Hepatocyte (in vitro differentiated cells): Measurements from ENCODE around the gene TMEM200B. TPM values are rescaled to one million over a fixed set of nuclear protein-coding genes. Genes with fewer than 3 reads are reported as not detected.
A peak's percentile ranks its signal among the peaks of the same experiment; 100 is the strongest.
"Not testable (repeated sequence)": the region's sequence is repeated elsewhere in the genome, so short reads cannot be mapped to it uniquely, and the experiment has no call there.

Experiments used
- DNase-seq: peaks from one replicate; pipeline ENCODE4 v3.0.0-alpha.2; 2016; ENCODE audit warnings: low spot score
- H2AFZ ChIP-seq: fragments of 200-600 bp; sonication (generic); 2 replicates; pipeline ENCODE4 v1.6.0; 2016; ENCODE audit warnings: antibody characterized with exemption, mild to moderate bottlenecking
- H3K27ac ChIP-seq: fragments of 200-600 bp; sonication (generic); 2 replicates; pipeline ENCODE4 v1.5.1; 2016; ENCODE audit warnings: mild to moderate bottlenecking
- H3K27me3 ChIP-seq: fragments of 200-600 bp; sonication (generic); 2 replicates; pipeline ENCODE4 v1.6.1; 2016
- H3K36me3 ChIP-seq: fragments of 200-600 bp; sonication (generic); replicated peaks from 2 replicates; pipeline ENCODE4 v1.5.1; 2016; ENCODE audit warnings: low read depth; ENCODE audit not compliant: insufficient read depth
- H3K4me1 ChIP-seq: fragments of 200-600 bp; sonication (generic); 2 replicates; pipeline ENCODE4 v1.5.1; 2016; ENCODE audit warnings: mild to moderate bottlenecking, moderate library complexity; ENCODE audit not compliant: insufficient read depth
- H3K4me2 ChIP-seq: fragments of 200-600 bp; sonication (generic); 2 replicates; pipeline ENCODE4 v1.6.0; 2016
- H3K4me3 ChIP-seq: fragments of 200-600 bp; sonication (generic); 2 replicates; pipeline ENCODE4 v1.5.1; 2016; ENCODE audit warnings: mild to moderate bottlenecking
- H3K79me2 ChIP-seq: fragments of 200-600 bp; sonication (generic); 2 replicates; pipeline ENCODE4 v1.6.0; 2017; ENCODE audit warnings: mild to moderate bottlenecking
- H3K9me2 ChIP-seq: fragments of 200-600 bp; sonication (generic); replicated peaks from 2 replicates; pipeline ENCODE4 v1.6.0; 2017; ENCODE audit warnings: mild to moderate bottlenecking; ENCODE audit not compliant: insufficient read depth
- H3K9me3 ChIP-seq: fragments of 200-600 bp; sonication (generic); 2 replicates; pipeline ENCODE4 v1.5.1; 2016; ENCODE audit warnings: low read depth, mild to moderate bottlenecking
- H4K20me1 ChIP-seq: fragments of 200-600 bp; sonication (generic); 2 replicates; pipeline ENCODE4 v1.6.0; 2016; ENCODE audit warnings: mild to moderate bottlenecking; ENCODE audit not compliant: insufficient read depth, poor library complexity, severe bottlenecking
- EZH2 ChIP-seq: fragments of 200-600 bp; sonication (generic); IDR thresholded peaks from 2 replicates; pipeline ENCODE4 v1.6.1; 2016; ENCODE audit warnings: antibody characterized with exemption, mild to moderate bottlenecking, borderline replicate concordance
- EZH2phosphoT487 ChIP-seq: fragments of 200-600 bp; sonication (generic); IDR thresholded peaks from one replicate; pipeline ENCODE4 v1.6.1; 2018; ENCODE audit warnings: antibody characterized with exemption, mild to moderate bottlenecking, low read depth, moderate library complexity; ENCODE audit not compliant: unreplicated experiment, severe bottlenecking
- WGBS: methylation state at CpG from one replicate; pipeline ENCODE4 v1.1.6; 2016; ENCODE audit warnings: low lambda C conversion rate; ENCODE audit errors: missing lambda C conversion rate; 5-methylcytosine and 5-hydroxymethylcytosine counted together
- polyA plus RNA-seq: library from polyadenylated mRNA; unstranded; fragments of >200 nt; fragmentation: Nextera tagmentation; extraction: Ambion mirVana; gene quantifications from 2 replicates; pipeline ENCODE4 v1.2.1, GENCODE V29; 2016
- total RNA-seq: library from RNA; depleted of rRNA; stranded (reverse); fragments of >200 nt; gene quantifications from 2 replicates; pipeline ENCODE4 v1.2.3, GENCODE V29; 2014
- TF ChIP-seq, protein P1 (sequence below): fragments of 200-600 bp; sonication (generic); IDR thresholded peaks from 2 replicates; pipeline ENCODE4 v1.5.1; 2016; ENCODE audit warnings: antibody characterized with exemption, mild to moderate bottlenecking; ENCODE audit not compliant: poor library complexity

The TMEM200B gene
- total and polyA plus RNA-seq, 2 experiments from 2014 or later, result 10.7 to 11.0 TPM

DNA sequence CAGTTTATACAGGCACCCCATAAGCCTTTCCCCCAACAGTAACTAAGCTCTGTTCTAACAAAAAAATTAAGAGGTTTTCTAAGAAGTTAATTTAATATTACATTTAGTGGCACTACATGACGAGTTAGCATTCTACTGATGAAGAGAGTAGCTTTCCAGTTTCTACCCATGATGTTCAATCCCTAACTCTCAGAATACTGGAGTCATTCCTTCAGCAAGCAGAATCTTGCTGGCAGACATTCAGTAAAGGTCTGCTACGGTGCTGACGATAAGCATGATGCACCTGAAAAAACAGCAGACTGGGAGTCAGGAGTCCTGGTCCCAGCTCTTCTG lies 33.5 kb upstream of the TMEM200B start:
- no peak for TF ChIP-seq EZH2phosphoT487
- no peak for TF ChIP-seq EZH2
- TF ChIP-seq, protein P1, sequence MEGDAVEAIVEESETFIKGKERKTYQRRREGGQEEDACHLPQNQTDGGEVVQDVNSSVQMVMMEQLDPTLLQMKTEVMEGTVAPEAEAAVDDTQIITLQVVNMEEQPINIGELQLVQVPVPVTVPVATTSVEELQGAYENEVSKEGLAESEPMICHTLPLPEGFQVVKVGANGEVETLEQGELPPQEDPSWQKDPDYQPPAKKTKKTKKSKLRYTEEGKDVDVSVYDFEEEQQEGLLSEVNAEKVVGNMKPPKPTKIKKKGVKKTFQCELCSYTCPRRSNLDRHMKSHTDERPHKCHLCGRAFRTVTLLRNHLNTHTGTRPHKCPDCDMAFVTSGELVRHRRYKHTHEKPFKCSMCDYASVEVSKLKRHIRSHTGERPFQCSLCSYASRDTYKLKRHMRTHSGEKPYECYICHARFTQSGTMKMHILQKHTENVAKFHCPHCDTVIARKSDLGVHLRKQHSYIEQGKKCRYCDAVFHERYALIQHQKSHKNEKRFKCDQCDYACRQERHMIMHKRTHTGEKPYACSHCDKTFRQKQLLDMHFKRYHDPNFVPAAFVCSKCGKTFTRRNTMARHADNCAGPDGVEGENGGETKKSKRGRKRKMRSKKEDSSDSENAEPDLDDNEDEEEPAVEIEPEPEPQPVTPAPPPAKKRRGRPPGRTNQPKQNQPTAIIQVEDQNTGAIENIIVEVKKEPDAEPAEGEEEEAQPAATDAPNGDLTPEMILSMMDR, result no peak
- peaks cover 9% of the 10 kb centered on the region for H3K36me3 ChIP-seq
- no peaks in the 10 kb centered on the region for H3K9me3 ChIP-seq
- no peaks in the 10 kb centered on the region for H3K27me3 ChIP-seq
- DNase-seq, result no peak
- no peaks in the 10 kb centered on the region for H3K9me2 ChIP-seq
- H4K20me1 ChIP-seq, result peaks cover 28% of the 10 kb centered on the region
- no peak overlapping the region for H3K4me3 ChIP-seq
- peaks cover 84% of the 10 kb centered on the region for H3K79me2 ChIP-seq
- peak overlapping the region; percentile 42 for H3K4me2 ChIP-seq
- H3K4me1 ChIP-seq, result peaks cover 33% of the 10 kb centered on the region
- peak overlapping the region; percentile 94 for H3K27ac ChIP-seq
- 26% methylated on average over 3 of the region's 3 CpGs for WGBS
- no peak overlapping the region for H2AFZ ChIP-seq

DNA sequence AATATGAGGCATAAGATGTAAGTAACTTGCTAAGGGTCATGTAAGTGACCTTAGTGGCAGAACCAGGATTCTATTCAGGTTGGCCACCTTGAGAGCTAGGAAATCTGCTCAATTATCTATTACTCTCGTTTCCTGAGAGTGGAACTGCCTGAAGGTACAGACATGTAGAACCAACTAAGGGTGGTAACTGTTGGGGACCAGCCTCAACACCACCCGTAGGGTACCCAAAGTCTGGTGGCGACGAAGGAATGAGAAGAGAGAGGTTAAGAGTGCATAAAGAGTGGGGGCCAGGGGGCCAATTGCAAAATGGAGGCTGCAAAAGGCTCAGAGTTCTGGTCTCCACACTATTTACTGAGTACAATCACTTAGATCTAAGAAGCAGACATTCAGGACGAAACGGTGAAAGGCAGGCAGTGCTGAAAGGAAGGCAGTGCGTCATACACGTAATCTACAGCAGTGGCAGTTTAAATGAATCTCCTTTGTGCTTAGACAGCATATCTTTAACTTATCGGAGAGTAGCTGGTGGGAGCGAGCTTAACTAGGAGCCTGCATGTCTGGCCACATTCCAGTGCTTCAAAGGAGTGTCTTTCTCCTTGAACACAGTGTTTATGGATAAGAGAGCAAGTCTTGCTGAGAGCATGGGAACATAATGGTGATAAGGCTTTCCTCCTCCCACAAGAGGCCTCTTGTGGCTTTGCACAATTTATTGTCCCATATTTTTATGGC lies 33.0 kb upstream of the TMEM200B start:
- Histone ChIP-seq H3K4me1 (peaks cover 28% of the 10 kb centered on the region), H3K36me3 (peaks cover 14% of the 10 kb centered on the region), H3K4me2 (peak overlapping the region; percentile 62), H3K9me3 (no peaks in the 10 kb centered on the region), H3K9me2 (no peaks in the 10 kb centered on the region), H3K27ac (peak overlapping the region; percentile 94), H2AFZ (no peak overlapping the region), H3K4me3 (no peak overlapping the region), H4K20me1 (peaks cover 23% of the 10 kb centered on the region), H3K27me3 (no peaks in the 10 kb centered on the region), H3K79me2 (peaks cover 84% of the 10 kb centered on the region)
- peak; percentile 87 for DNase-seq
- WGBS, result 7% methylated on average over 10 of the region's 10 CpGs
- no peak for TF ChIP-seq EZH2phosphoT487
- TF ChIP-seq, protein P1, result no peak
- TF ChIP-seq EZH2, result no peak

DNA sequence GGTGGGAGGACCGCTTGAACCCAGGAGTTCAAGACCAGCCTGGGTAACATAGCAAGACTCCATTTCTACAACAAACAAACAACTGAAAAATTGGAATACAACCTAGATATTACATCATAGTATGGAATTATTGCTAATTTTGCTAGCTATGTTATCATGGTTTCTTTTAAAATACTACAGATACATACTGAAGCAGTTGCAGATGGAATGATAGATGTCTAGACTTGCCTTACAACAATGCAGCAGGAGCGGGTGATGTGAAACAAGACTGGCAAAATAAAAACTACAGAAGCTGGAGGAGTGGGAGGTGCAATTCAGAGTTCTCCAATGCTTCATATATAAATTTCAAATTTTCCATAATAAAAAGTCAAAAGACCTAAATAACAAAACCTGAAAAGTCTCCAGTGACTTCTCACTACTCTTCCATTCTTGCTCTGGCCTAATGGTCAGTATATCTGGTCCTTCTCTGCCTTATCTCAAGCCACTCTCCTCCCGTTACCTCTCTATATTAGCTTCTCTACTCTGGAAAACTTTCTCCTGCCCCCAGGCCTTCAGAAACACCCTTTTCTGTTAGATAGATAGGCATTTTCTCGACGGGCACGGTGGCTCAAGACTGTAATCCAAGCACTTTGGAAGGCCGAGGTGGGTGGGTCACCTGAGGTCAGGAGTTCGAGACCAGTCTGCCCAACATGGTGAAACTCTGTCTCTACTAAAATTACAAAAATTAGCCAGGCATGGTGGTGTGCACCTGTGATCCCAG lies 28.5 kb upstream of the TMEM200B start:
- peaks cover 70% of the 10 kb centered on the region for H3K79me2 ChIP-seq
- no peak for TF ChIP-seq EZH2
- H2AFZ ChIP-seq, result no peak overlapping the region
- WGBS, result 75% methylated on average over 8 of the region's 8 CpGs
- no peaks in the 10 kb centered on the region for H3K9me3 ChIP-seq
- peaks cover 15% of the 10 kb centered on the region for H3K4me1 ChIP-seq
- no peak overlapping the region for H3K4me3 ChIP-seq
- no peak overlapping the region for H3K4me2 ChIP-seq
- H4K20me1 ChIP-seq, result peaks cover 15% of the 10 kb centered on the region
- no peaks in the 10 kb centered on the region for H3K27me3 ChIP-seq
- no peak overlapping the region for H3K27ac ChIP-seq
- DNase-seq, result no peak
- peaks cover 8% of the 10 kb centered on the region for H3K36me3 ChIP-seq
- H3K9me2 ChIP-seq, result no peaks in the 10 kb centered on the region

DNA sequence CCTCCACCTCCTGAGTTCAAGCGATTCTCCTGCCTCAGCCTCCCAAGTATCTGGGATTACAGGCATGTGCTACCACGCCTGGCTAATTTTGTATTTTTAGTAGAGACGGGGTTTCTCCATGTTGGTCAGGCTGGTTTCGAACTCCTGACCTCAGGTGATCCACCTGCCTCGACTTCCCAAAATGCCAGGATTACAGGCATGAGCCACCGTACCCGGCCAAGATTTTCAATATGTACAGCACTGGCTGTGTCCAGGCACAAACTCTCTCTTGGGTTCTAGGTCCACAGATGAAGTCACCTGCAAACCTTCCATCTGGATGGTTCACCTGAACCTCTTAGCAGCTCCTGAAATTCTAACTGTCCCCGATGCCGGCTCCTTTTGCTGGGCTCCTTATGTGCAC lies 26.6 kb upstream of the TMEM200B start:
- 93% methylated on average over 9 of the region's 9 CpGs for WGBS
- not testable (repeated sequence) for H3K27me3 ChIP-seq, H3K27ac ChIP-seq, H3K9me3 ChIP-seq, H3K4me3 ChIP-seq, H3K4me2 ChIP-seq, H2AFZ ChIP-seq, H3K36me3 ChIP-seq, DNase-seq, H3K9me2 ChIP-seq
- Histone ChIP-seq H3K4me1 (peaks cover 12% of the 10 kb centered on the region), H3K79me2 (peaks cover 61% of the 10 kb centered on the region), H4K20me1 (peaks cover 12% of the 10 kb centered on the region)
